HEK293T (cell line): ENCODE data around the gene GALNT2.

Source experiments
- HDGF ChIP-seq: fragments of 450-650 bp; IDR thresholded peaks from 2 replicates; pipeline ENCODE4 v1.6.1; 2017; ENCODE audit warnings: antibody characterized with exemption, borderline replicate concordance
- SP1 ChIP-seq: fragments of 450-650 bp; IDR thresholded peaks from 2 replicates; pipeline ENCODE4 v1.6.1; 2017
- TF ChIP-seq, protein P1 (sequence below): fragments of 450-650 bp; IDR thresholded peaks from 2 replicates; pipeline ENCODE4 v1.6.1; 2016

DNA sequence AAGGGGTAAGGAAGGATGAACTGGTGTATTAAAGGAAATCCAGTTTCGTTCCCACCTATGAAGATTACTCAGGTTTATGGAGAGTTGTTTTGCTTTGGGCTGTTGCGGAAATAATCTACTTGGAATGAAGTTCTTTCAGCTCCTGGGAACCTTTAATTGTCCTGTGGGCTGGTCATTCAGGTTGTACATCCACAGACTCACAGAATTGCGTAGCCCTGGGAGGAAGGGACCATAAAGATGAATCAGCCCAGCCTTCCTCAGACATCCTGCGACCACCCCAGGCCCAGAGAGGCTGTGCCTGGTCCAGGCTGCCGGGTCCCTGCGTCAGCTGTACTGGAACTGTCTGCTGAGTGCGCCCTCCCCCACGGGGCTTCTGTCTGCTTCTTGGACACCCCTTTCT lies 72.7 kb downstream of the GALNT2 start:
- TF ChIP-seq SP1 (no peak), HDGF (no peak)
- TF ChIP-seq, protein P1, sequence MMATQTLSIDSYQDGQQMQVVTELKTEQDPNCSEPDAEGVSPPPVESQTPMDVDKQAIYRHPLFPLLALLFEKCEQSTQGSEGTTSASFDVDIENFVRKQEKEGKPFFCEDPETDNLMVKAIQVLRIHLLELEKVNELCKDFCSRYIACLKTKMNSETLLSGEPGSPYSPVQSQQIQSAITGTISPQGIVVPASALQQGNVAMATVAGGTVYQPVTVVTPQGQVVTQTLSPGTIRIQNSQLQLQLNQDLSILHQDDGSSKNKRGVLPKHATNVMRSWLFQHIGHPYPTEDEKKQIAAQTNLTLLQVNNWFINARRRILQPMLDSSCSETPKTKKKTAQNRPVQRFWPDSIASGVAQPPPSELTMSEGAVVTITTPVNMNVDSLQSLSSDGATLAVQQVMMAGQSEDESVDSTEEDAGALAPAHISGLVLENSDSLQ = no peak
